Stimulated activated CD8-positive, alpha-beta memory T cell treated with anti-CD3 and anti-CD28 coated beads, Interleukin-2, amount 100 ng/mL, for 1 hour (primary cell): ENCODE results near the gene CLDN4.
"Not testable (repeated sequence)": the region's sequence is repeated elsewhere in the genome, so short reads cannot be mapped to it uniquely, and the experiment has no call there.

Source experiments
- DNase-seq, 2 donors: peaks; one replicate each; pipeline ENCODE4 v3.0.0-alpha.2; 2020; ENCODE audit warnings: low read depth in 2 of 2

Gene CLDN4

DNA sequence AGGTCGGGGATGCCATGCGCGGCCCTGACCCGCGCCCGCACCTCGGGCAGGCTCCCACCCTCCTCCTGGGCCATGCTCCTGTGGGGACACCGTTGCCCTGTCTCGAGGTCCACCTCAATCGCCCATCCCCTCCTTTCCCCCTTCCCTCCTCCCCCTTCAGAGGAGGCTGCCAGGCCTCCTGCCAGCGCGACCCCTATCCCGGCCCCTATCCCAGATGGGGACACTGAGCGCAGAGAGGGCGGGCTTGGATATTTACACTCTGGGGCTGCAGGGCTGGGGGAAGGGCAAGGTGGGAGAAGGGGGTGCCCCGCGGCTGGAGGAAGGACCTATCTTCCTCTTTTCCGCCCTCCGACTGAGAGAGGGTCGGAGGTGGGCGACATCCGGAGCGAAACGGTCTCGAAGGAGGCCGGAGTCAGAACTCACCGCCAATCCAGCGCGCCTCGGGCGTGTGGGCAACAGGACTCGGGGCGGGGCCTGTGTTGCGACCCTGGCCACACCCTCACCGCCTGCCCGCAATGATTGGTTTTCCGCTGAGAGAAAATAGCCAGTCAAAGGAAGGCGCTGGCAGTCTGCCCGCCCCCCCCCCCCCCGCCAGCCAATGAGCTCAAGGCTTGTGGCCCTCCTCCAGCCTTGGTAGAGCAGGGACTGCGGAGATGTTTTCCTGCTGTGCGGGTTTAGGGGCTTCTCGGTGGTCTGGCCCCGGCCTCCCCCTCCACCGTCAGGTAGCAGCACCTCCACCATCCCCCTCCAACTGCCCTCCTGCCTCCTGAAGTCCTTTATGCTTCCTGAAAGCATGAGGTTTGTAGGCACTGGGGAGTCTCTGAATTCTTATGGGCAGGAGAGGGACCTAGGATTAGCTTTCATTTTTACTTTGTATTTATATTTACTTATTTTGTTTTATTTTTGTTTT lies 11.5 kb downstream of the CLDN4 start, which contains the start of gene METTL27:
METTL27 (minus strand) TSS at position 450 of the 910 bp plus-strand sequence; CDS start at position 74, 376 bp downstream.
- peak; percentile 73 to 76 for DNase-seq

DNA sequence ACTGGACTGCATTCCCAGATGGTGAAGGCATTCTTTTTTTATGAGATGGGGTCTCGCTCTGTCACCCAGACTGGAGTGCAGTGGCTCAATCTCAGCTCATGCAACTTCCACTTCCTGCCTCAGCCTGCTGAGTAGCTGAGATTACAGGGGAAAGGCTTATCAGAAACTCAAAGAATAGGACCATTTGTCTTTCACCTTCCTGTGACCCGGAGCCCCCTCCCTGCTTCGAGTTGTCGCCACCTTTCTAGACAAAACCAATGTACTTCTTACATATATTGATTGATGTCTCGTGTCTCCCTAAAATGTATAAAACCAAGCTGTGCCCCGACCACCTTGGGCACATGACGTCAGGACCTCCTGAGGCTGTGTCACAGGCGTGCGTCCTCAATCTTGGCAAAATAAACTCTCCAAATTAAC lies 13.3 kb downstream of the CLDN4 start:
- DNase-seq, result no peak

DNA sequence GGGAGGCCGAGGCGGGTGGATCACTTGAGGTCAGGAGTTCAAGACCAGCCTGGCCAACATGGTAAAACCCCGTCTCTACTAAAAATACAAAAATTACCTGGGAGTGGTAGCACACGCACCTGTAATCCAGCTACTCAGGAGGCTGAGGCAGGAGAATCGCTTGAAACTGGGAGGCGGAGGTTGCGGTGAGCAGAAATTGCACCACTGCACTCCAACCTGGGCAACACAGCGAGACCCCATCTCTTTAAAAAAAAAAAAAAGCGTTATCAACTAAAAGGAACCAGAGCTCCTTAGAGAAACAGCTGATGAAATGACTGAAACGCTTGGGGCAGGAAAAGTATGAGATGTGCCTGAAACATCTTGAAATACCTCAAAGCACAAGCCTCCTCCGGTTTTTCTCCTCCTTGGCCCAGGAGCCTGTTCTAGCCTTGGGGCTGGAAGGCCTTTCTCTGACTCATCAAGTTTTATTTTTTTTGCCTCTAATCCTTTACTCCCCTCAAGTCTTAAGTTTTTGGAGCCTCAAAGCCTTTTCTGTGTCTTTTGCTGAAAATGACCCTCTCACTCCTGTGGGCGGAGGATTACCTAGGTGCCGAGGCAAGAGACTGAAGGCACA lies 14.2 kb downstream of the CLDN4 start:
- DNase-seq, result no peak

DNA sequence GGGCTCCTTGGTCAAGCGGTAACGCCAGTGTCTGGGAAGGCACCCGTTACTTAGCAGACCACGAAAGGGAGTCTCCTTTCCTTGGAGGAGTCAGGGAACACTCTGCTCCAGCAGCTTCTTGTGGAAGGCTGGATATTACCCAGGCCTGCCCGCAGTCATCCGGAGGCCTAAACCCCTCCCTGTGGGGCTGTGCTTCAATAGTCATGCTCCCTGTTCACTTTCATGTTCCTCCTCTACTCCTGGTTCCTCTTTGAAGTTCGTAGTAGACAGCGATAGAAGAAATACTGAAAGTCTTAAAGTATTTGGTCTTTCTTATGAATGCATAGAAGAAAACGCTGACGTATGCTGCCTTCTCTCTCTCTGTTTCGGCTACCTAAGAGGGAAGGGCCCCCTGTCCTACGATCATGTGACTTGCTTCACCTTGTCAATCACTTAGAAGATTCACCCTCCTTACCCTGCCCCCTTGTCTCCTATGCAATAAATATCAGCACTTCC lies 15.0 kb downstream of the CLDN4 start:
- DNase-seq, result not testable (repeated sequence)

DNA sequence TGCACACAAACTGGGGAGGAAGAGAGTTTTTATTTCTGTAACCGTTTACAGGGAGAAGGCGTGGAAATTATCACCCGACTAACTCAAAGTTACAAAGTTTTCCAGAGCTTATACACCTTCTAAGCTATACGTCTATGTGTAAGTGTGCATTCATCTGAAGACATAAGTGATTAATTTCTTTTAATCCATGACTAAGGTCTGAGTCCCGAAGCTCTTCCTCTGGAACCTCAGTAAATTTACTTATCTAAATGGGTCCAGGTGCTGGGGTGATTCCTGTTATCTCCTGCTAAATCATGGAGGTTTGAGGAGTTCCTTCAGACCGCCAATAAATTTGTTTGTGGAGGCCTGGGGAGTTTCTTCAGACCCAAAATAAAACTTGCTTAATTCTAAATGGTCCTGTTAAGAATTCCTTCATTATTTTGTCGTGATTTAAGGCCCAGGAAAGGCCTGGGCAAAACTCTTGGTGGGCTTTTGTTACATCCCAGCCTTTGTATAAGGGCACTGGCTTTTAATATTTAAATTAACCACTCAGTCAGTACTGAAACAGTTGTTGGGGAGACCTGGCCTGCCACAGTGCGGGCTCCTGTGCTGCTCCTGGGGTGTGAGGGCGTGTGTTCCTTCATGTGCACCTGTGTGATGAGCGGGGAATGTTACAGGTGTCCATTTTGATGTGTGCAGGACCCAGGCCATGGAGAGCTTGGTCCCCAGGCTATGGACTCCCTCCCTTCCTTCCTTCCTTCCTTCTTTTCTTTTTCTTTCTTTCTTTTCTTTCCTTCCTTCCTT lies 17.3 kb downstream of the CLDN4 start:
- DNase-seq, result no peak

DNA sequence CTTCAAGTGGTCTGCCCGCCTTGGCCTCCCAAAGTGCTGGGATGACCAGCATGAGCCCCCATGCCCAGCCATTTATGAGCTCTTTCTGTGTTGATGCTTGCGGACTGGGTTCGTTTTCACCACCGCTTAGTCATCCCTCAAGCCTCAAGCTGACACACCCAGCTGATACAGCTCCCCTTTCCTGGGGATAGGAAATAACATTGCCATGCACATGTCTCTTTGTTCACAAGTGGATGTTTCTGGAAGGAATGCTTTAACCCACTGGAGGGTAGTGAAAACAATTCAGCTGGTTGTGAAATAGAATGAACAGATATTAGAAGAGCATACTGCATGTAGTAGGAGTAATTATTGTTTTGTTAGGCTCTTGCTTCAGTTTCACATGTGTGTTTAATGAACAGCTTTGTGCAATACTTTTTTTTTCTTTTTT lies 20.0 kb downstream of the CLDN4 start:
- DNase-seq, result no peak

DNA sequence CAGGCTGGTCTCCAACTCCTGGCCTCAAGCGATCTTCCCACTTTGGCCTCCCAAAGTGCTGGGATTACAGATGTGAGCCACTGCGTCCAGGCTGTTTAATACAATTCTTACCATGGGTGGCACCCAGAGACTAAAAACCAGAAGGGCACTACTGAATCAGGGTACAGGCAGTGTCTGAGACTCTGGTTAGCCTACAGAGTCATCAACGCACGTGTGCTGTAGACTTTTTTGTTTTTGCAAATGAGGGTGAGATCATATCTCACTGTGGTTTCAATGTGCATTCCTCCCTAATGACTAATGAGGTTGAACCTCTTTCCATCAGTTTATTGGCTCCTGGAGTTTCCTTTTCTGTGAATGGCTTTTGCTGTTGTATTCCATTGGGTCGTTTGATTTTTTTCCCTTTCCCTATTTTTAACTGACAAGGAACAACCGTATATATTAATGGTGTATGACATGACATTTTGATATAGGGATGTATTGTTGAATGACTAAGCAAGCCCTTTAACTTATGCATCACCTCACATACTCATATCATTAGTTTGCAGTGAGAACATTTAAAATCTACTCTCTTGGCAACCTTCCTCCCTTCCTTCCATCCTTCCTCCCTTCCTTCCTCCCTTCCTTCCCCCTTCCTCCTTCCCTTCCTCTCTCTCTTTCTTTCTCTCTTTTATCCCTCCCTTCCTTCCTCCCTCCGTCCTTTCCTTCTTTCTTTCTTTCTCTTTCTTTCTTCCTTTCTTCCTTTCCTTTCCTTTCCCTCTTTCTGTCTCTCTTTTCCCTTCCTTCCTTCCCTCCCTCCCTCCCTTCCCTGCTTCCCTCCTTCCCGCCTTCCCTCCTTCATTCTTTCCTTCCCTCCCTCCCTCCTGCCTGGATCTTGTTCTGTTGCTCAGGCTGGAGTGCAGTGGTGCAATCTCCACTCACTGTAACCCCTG lies 20.9 kb downstream of the CLDN4 start:
- DNase-seq, result no peak

DNA sequence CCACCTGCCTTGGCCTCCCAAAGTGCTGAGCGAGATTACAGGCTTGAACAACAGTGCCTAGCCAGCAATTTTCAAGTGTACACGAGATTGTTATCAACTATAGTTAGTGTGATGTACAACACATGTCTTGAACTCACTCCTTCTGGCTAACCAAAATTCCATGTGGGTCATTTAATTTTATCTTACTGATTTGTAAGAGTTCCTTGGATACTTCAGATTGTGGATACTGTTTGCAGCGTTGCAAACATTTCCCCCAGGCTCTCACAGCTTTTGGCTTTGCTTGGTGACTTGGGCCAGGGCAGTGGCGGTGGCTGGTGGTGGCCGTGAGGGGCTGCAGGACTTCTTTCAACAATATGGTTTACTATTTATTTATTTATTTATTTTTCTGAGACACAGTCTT lies 21.7 kb downstream of the CLDN4 start:
- DNase-seq, result no peak

DNA sequence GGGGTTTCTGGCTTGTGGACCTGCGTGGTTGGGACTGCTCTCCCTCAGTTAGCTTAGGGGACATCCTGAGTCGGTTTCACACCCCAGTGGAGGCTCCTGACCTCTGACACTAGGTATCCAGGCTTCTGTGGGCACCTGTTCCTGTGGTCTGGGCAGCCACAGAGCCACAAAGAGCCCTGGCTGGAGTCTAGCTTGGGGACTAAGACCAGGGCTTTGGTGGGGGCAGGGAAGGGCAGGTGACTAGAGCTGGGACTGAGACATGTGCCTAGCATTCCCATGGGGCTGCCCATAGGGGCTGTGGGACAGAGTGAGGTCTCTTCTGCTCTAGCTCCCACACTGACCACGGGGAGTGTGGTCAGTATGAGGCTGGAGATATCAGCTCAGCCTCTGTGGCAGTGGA lies 26.1 kb downstream of the CLDN4 start:
- no peak for DNase-seq

DNA sequence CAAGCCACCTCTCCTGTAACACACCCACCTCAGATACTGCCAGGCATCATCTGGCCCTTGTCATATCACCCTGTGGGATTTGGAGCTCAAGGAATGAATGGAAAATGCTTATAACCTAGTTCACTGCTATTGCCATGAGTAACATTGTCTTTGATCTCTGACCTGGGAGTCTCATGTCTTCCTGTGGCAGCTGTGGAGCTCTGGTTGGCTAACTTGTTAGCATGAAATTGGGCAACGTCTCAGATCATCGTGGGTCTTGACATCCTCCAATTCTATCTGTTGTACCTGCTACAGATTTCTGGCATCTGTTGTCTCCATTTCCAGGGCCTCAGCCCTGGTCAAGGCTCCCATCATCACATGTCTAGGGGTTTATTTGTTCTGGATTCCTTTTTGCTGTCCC lies 28.0 kb downstream of the CLDN4 start:
- no peak for DNase-seq

DNA sequence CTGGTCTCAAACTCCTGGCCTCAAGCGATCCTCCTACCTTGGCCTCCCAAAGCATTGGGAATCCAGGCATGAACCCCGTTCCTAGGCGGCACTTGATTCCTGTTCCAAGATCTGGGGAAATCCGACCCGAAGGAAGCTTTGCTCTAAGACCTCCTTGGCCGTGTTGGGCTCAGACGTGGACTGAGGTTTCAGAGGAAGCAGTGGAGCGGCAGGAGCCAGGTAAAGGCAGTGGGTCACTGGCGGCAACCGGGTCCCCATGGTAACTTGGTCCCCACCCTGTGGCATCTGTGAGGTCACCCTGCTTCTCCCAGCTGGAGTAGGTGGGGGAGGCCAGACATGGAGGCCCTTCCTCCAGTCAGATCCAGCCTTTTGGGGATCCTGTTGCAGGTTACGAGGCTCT lies 30.1 kb downstream of the CLDN4 start, which contains the start of gene TMEM270:
TMEM270 (plus strand) TSS at position 301 of the 400 bp plus-strand sequence; CDS start at position 337, 36 bp downstream.
- no peak for DNase-seq

DNA sequence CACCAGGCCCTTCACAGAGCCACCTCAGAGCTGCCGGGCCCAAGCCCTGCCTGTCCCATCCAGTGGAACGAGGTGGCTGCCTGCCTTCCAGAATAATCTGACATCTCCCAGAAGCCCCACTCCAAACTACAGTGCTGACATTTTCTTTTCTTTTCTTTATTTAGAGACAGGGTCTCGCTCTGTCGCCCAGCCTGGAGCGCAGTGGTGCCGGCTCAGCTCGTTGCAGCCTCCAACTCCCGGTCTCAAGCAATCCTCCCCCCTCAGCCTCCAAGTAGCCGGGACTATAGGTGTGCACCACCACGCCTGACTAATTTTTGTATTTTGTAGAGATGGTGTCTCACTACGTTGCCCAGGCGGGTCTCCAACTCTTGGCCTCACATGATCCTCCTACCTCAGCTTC lies 30.5 kb downstream of the CLDN4 start:
- DNase-seq, result no peak

DNA sequence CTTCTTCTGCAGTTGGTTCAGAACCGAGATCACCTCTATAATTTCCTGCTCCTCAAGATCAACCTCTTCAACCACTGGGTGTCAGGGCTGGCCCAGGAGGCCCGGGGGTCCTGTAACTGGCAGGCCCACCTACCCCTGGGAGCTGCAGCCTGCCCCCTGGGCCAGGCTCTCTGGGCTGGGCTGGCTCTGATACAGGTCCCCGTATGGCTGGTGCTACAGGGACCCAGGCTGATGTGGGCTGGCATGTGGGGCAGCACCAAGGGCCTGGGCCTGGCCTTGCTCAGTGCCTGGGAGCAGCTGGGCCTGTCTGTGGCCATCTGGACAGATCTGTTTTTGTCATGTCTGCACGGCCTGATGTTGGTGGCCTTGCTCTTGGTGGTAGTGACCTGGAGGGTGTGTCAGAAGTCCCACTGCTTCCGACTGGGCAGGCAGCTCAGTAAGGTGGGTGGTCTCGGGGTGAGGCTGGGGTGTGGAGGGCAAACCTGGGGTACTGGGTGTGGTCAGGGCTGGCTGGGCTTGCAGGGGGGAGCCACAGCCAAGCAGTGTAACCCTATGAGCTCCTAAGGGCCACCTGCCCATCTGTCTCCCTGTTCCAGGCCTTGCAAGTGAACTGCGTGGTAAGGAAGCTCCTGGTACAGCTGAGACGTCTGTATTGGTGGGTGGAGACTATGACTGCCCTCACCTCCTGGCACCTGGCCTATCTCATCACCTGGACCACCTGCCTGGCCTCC lies 34.4 kb downstream of the CLDN4 start:
- DNase-seq, result no peak

DNA sequence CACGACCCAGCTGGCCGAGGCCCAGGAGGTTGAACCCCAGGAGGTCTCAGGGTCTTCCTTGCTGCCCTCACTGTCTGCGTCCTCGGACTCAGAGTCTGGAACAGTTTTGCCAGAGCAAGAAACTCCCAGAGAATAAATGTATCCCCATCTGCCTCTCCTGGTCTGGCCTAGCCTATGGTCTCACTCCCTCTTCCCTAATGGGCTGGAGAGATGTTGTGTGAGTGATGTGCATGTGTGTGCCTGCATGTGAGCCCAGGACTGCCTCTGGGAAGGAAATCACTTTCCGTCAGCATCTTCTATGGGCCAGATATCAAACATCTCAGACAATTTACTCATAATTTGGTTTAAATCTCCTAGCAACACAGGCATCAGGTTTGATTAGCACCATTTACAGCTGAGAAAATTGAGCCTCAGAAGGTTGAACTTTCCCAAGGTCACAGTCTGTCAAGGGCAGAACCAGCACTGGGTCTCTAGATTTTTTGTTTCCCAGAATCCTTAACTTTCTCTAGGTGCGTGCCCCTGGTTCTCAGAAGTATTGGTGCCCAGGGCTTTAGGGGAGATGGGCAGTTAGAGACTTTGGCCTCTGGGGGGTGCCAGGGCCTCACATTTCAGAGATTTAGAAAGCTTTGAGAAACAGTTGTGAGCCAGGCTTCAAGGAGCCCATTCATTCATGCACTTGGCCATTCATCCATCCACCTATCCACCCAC lies 35.1 kb downstream of the CLDN4 start:
- no peak for DNase-seq

DNA sequence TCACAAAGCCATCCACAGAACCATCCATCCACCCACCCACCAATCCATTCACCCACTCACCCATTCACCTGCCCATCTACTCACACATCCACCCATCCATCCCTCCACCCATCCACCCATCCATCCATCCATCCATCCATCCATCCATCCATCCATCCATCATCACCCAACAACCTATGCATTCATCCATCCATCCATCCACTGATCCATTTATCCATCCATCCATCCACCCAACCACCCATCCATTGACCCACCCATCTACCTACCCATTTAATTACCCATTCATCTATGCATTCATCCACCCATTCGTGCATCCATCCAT lies 35.6 kb downstream of the CLDN4 start:
- DNase-seq, result no peak

DNA sequence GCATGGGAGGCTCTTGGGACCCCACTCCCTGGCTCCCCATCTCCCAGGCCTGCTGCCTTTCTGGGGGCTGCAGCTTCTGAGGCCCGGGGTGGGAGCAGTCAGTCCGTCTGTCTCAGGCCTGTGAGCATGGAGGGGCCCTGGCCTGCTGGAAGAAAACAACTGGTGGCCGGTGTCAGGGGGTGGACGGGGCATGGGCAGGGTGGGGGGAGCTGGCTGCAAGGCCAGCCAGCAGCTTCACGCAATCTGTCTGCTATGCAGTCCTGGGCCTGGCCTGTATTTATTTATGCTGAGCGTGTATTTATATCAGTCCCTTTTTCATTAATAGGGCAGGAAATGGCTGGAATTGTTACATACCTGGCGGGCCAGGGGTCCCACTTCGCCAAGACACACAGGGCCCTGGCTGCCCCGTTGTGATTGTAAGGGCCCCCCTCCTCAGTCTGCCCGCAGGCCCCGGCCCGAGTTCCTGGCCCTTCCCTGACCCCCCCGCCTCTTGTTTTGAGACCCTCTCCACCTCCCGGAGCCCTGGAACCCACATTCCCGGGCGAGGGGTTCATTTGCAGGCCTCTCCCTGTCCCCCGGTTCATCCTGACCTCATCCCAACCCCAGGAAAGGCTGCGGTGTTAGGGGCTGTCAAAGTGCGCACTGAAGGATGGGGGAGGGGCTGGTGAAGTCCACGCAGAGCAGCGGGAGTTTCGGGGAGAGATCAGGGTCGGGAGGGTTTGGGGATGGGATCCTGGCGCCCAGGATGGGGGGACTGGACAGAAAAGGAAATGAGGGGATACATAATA lies 38.4 kb downstream of the CLDN4 start:
- no peak for DNase-seq

DNA sequence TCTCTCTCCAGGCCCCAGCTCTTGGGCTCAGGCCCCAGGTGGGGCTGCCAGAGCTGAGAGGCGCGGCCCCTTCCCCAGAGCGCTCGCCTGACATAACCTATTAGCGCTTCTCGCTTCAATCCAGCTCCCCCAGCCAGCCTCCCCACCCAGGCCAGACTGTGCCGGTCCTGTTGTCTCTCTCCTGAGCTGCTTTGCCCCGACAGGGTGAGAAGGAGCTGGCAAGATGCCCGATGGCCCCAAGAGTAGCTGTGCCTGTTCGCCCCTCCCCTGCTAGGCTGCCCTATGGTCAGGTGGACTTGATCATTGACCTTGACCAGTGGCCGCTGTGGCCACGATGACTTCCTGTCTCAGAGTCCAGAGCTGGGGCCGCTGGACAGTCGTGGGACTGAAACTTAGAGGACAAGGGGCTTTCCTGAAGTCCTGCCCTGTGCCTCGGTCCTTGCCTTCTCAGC lies 39.3 kb downstream of the CLDN4 start:
- DNase-seq, result no peak

DNA sequence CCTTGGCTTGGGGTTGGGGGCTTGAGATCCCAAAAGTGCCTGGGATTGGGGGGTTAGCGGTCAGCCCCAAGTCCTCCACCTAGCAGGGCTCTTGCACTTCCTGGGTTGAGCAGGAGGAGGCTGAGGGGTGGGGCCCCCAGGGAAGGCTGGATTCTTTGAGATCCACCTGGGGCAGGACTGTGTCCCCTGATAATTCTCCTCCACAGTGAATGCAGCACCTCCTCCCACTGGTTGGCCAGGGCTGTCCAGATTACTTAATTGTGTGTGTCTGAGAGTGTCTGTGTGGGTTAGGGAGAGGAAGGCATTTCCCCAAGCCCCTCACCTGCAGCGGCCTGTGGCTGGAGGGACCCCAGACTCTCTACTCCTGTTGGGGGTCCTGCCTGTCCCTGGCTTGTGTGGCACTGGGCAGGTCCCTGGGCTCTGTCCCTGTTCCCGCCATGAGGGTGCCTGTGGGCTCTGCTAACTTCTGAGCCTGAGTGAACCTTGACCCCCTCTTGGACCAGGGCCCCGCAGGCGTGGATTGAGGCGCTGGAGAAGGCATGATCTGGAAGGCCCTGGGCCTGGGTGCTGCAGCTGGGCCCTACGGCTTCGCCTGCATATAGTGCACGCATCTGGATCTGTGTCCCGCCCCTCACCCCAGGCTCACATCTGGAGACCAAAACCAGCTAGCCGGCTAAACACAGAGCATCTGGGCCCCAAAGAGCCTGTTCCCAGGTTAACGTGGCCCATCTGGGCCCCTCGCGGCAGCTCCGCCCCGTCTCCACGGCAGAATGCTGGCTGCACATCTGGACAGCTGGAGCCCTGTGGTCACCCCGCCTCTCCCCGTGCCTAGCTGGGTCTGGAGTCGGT lies 40.6 kb downstream of the CLDN4 start:
- no peak for DNase-seq
